Activated CD8-positive, alpha-beta memory T cell treated with anti-CD3 and anti-CD28 coated beads, Interleukin-2, amount 50 U/mL, for 24 hours (primary cell): ENCODE data around the gene CRYBG2.
"Not testable (repeated sequence)": the region's sequence is repeated elsewhere in the genome, so short reads cannot be mapped to it uniquely, and the experiment has no call there.

ENCODE experiments used
- DNase-seq: peaks from one replicate; pipeline ENCODE4 v3.0.0-alpha.2; 2020; ENCODE audit errors: extremely low read depth

The CRYBG2 gene

DNA sequence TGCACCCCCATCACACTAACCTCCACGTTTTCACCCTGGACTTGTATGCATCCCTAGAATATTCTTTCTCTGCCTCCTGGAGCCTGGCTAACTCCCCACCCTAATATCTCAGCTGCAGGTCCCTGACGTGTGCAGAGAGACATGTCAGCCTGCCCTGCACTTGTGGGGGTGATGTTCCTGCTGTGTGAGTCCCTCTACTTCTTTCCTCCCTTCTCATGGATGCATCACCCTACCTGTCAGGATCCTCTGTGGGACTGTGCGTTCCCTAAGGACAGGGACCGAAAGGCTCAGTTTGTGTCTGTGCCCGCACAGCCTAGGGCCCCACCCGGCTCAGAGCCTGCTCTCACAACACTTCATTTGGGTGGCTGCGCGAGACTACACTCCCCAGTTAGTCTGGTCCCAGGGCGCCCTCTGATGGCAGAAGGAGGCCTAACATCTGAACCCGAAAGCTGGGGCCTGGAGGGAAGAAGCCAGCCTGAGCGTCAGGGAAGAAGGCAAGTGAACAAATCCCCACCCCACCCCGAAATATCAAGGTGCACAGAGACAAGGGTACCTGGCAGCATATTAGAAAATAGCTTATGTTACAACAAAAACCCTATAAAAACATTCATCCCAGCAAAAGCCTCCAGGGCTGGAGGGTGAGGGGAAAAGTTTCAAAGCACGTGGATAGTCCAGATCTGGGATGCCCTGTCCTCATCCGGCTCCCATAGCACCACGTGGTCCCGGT is 32.5 kb downstream of the CRYBG2 start:
- DNase-seq, result peak; percentile 94

DNA sequence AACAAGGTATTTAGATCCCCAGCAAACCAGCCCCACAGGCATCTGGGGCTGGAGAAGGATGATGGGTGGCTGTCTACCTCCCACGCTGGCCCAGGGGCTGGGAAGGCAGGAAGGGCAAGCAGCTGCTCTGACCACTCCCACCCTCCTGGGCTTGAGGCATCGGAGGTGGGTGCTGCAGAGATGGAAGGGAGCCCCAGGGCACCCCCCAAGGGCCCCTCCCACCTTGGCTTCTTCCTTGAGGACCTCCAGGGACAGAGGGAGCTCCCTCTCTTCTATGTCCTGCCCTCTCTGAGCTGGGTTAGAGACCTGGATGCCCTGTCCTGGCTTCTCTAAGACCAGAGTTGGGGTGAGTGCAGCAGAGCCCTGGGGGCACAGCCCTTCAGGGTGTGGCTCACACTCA is 33.0 kb downstream of the CRYBG2 start:
- no peak for DNase-seq

DNA sequence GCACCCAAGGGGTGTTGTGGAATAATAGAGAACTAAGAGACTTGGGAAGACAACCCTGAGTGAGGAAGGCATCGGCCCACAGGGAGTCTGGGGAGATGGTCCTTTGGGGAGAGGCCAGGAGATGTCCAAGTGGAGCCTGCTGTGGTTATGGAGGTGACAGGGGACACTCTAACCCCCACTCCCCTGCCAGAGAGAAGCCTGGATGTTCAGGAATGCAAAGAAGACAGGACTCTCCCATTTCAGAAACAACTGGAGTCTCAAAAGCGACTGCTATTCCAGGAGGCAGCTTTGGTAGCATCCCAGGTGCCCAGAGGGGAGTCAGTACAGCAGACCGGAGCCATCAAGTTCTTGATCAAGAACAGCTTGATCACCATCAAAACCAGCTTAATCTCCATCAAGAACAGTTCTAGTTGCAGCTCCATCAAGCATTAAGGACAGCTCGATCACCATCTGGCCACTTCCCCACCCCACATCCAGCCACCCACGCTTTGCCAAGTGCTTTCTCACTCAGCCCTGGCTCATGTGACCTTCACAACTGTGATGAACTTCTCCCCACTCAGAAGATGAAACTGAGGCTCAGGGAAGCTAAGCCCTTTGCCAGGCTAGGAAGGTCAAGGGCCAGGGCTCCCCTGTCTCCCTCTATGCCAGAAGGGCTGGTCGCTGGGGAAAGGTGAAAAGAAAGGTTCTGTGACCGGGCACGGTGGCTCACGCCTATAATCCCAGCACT is 35.4 kb downstream of the CRYBG2 start:
- DNase-seq, result no peak

DNA sequence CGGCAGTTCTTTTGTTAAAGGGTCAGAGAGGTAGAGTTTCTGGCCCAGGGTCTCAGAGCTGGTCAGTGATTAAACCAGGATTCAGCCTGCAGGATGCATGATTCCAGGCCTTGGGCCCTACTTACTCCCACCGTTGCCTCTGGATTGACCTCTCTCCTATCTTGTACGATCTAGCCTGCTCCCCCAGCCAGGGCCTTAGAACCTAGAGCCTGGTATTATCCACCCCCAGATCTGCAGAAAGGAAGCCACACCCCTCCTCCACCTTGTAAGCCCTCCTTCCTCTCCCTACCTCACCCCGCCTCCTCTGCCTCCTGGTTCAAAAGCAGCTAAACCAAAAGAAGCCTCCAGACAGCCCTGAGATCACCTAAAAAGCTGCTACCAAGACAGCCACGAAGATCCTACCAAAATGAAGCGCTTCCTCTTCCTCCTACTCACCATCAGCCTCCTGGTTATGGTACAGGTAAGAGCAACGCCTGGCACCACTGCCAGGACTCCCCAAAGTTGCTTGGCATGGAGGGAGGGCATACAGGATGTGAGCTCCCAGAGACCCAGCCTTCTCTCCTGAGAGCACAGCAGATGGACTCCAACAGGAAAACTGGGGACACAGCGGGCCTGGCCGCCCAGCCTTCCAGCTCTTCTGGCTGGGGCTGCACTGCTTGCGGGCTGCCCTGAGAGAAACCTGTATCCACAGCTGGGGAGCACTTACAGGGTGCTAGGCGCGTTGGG is 36.2 kb downstream of the CRYBG2 start, which contains the start of gene CD52:
CD52 (plus strand) TSS at position 347 of the 726 bp plus-strand sequence; CDS start at position 407, 60 bp downstream.
- no peak for DNase-seq

DNA sequence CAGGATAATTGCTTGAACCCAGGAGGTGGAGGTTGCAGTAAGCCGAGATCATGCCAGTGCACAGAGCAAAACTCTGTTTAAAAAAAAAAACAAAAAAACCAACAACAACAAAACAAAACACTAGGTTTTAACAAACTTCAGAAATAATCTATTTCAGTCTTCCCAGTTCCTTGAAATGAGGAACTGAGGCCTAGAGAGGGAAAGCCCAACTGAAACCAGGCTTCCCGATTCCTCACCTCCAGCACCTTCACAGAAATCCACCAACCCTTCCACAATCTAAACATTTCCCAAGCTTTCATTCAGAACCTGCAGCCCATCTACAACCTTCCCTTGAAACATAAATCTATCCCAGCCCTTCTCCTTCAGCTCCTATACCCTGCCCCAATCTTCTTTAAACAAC is 36.8 kb downstream of the CRYBG2 start:
- no peak for DNase-seq

DNA sequence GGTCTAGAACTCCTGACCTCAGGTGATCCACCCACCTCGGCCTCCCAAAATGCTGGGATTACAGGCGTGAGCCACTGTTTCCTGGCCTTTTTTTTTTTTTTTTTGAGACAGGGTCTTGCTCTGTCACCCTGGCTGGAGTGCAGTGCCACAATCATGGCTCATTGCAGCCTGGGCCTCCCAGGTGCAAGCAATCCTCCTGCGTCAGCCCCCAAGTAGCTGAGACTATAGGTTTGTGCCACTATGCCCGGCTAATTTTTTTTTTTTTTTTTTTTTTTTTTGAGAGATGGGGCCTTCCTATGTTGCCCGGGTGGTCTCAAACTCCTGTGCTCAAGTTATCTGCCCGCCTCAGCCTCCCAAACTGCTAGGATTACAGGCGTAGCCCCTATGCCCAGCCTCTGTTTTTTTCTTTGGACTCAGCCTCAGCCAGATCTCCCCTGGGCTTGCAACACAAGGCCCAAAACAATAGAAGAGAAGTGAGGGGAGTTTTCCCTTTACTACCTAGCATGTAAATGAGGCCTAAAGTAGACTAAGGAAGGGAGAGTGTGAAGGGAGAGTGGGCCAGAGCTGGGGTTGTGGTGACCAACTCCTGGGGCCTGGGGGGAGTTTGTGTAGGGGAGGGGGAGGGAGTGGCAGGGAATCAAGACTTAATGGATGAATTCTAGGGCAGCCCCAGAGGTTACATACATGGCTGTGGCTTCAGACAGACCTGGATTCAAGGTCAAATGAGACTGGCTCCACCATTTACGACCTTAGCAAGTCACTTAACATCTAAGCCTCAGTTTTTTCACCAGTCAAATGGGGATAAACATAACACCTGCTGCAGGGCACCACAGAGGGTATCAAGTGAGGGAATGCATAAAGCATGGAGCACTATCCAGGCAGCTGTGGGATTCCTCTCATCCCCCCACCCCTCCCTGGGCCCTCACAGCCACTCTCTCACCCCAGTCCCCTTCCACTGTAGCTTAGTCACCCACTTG is 37.8 kb downstream of the CRYBG2 start:
- DNase-seq, result no peak

DNA sequence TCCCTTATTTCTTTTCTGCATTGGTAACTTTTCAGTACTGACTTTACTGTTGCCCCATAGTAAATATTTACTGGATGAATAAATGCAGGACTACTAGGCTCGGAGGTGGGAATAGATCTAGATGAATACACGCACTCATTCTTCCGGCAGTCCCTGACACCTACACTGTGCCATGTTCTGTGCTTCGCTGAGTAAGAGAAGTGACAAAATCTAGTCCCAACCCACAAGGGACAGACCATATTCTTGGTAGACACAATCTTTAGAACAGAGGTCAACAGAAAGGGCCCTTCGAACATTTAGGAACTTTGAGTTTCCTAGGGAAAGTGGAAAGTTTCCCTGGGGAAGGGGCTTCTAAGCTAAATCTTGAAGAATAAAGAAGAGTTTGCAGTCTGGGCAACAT is 39.4 kb downstream of the CRYBG2 start:
- no peak for DNase-seq

DNA sequence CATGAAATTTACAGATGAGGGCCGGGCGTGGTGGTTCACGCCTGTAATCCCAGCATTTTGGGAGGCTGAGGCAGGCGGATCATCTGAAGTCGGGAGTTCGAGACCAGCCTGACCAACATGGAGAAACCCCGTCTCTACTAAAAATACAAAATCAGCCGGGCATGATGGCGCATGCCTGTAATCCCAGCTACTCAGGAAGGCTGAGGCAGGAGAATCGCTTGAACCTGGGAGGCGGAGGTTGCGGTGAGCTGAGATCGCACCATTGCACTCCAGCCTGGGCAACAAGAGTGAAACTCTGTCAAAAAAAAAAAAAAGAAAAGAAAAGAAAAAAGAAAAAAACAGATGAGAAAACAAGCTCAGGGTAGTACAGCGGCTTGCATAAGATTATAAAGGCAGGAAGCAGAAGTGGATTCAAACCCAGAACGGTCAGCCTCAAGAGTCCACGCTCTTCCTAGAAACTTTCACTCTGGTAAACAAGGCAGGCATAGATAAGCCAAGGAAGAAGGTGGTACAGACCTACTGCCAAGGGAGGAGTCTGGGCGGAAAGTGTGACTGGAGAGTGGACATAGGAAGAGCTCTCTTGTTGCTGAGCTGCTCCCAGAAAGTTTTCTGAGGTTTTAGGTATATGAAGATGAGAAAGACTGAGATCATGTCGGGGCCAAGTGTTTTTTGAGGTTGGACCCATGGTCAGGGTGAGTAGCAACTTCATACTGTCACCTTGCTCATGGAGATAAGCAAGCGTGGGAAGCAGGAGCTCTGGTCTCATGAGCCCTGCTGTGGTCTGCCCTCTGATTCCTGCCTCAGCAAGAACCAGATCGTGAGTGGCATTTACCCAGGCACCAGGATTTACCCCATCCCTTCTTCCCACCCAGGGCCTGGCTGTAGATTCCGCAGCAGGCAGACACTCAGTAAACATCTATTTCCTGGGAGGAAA is 45.7 kb downstream of the CRYBG2 start:
- not testable (repeated sequence) for DNase-seq

DNA sequence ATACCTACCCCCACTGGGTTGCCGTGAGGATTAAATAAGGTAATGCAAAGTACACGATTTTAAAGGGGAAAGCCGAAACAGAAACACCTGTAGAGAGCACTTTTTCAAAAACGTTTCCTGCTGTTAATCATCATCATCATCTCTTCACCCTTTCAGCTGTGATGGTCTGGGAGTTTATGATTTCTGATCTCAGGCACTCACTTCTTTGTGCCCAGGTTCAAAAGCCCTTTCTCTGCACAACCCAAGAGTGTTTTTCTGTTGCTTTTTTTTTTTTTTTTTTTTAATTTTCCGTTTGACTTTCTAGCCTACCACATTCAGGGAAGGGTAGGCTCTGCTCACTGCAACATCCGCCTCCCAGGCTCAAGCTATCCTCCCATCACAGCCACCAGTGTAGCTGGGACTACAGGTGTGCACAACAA is 46.6 kb downstream of the CRYBG2 start:
- no peak for DNase-seq

DNA sequence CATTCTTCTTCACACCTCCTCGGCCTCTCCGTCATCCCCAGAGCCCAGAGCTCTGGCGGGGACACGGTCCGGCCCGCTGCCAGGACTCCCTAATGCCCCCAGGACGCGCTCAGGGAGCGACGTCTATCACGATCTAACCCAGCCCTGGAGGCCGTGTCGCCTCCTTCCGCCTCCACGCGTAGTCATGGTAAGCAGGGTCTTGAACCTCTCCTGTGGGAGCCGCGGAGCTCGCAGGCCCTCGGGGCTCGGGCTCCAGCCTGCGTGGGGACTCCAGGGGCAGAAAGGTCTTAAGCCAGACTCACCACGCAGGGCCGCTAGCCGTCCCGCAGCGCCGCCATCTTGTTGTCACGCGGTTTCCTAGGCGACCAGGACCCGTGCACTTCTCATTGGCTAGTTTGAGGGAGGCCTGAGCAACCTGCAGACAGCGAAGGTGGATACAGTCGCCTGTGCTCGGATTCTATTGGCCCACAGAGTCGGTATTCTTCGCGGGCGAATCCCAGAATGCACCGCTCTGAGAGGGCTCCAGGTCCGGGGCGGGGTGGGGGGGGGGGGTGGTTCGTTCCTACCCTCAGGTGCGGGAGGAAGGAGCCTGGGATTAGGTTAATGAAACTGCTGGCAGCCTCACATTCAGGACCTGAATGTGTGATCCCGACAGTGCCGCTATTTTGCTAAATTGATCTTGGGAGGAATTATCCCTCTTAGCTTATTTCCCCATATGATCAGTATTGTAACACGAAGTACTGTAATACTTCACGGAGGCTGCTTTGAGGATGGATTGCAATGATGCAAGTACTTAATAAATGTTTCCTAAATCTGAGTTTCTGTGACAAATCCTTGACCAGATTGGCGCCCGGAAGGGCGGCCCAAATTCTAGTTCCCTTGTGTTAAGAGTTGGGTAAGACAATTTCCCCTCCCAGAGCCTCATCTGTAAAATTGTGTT is 47.4 kb downstream of the CRYBG2 start, which contains the start of gene UBXN11:
UBXN11 (minus strand) TSS at position 347 of the 940 bp plus-strand sequence. CDS start 3,753 bp downstream, outside the sequence.
- DNase-seq, result peak; percentile 90

DNA sequence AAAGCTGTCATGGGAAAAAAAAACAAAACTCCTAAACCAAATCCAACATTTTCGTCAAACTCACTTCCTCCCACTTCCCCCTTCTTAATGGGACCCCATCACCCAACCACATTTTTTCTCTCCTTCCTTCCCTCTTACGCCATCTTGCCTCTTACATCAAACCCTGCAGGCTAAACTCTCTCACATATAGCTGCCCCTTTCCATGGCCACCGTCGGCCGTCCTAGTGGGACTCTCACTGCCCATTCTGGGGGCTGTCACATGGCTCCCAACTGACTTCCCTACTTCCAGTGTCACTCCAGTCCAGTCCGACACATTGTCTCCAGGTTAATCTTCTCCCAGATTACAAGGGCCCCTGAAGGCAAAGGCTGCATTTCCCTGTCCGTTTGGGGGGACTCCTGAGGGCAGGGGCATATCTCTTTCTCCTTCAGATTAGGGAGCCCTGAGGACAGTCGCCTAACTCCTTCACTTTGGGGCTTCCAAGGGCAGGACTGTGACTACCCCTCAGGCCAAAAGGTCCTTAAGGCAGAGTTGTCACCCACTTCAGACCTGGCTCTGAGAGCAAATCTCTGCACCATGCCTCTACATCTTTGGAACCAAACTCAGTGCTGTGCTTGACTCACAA is 48.2 kb downstream of the CRYBG2 start:
- DNase-seq, result no peak

DNA sequence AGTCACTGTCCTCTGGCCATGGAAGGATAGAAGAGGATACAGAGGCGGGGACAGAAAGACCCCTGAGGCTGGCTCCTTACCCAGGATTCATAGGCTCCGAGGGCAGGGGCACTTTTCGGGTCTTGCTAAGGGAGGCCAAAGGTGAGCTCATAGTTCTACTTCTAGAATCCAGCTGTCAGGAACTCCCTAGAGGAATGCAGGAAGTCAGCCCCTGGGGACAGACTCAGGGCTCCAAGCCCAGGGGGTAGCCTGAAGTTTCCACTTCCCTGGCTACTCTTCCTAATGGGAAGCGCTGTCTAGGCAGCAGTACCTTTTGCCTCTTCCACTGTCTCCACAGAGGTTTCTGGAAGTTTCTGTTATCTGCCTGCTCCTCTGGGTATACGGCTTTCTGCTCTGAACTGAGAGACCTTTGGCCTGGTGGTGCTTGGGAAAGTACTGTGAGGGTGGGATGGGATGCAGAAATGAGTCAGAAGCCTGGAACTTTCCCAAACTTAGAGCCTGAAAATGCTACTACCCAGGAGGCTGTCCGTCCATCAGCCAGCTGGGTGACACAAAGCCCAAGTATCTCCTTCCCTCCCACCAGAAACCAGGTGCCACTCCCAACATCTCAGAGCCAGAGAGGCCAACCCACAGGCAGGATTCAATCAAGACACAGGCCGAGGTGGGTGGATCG is 51.1 kb downstream of the CRYBG2 start:
- no peak for DNase-seq

DNA sequence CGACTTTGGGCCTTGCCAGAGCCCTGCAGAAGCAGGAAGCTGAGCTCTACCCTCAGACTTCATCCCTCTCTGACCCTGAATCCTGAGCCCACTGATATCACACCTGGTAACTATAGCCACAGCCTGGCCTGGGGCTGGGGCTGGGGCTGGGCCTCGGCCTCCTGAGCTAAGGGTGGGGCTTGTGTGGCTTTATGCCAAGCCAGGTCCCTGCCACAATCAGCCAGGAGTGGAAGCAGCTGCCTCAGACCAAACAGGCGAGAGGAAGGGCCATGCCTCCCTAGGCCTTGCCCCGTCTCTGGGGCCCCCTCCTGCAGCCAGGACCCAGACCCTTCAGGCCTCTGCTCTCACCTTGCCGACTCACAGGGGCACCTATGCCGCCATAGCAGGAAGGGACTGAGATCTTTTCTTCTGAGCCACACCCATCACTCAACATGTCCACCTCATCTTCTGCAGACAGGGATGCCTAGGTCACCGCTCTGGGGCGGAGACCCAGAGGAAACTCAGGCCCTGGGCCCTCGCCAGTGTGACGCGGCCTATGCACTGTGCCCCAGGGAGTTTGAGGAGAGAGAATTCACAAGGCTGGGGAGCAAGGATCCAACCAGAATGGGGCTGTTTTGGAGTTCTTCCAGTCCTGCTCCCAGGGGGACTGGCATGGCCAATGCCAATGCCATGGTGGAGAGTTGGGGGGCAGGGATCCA is 53.2 kb downstream of the CRYBG2 start:
- DNase-seq, result no peak

DNA sequence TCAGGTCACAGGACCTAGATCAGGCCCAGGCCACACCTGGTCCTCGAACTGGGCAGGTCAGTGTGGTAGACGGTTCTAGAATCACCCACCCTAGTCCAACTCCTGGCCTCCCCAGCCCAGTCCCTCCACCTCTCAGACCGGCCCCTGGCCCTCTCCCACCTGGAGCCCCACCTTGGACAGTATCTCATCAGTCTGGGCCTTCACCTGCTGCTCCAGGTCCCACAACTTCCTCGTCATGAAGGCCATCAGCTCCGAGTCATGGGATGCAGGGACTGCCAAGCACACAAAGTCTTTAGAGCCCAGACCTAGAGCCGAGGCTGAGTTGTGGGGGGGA is 56.2 kb downstream of the CRYBG2 start:
- no peak for DNase-seq

DNA sequence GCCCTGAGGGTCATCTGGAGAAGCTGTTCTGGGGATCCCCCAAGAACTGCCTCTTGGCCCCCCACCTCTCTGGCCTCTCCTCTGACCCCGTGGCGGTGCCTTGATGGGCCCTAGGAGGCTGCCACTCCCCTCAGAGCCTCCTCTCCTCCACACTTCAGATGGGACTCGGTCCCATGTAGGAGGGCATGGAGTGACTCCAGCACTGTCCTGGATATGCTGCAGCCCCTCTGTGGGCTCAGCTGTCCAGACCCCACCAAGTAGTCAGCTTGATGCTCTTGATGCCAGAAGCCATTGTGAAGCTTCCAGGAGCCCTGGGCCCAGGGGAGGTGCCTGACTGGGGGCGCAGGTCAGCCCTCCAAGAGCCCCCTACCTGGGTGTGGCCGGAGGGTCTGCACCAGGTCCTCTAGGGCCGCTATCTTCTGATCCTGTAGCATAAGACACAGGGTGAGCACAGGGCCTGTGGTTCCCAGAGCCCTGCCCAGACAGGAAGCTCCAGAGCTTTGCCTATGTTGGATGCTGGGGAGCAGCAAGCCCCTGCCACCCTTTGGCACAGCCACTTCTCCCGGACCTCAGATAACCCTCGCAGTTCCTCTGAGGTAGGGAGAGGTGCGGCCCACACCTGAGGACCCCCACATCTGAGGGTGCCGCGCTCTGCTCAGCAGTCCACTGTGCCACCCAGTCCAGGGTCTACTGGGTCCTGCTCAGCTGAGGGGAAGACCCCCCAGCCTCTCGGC is 56.7 kb downstream of the CRYBG2 start:
- no peak for DNase-seq

DNA sequence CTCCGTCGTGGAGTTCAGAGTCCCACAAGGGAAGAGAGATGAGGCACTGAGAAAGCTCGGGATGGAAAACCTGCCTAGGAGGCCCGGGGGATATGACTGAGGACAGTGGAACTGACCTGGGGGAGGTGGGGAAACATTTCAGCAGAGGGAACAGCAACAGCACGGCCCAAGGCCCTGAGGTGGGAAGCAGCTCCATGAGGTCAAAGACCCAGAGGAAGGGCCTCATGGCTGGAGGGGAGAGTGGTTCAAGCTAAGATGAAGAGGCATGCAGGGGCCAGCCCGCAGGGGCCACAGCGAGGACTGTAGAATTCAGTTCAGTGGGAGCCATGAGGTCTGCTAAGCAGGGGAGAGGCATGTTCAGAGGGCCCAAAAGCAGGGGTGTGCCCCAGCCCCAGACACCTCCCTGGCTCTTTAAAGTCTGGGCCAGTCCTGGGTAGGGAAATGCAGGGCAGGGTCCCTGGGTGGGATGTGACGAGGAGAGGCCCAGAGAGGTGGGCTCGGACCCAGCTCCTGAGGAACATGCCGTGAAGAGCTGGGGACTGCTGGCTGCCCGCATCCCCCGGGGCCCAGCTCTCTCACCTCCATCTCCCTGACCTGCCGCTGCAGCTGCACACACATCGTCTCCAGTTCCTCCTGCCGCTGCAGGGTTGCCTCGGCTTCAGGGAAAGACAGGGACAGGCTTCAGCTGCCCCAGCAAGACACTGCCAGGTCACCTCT is 57.4 kb downstream of the CRYBG2 start:
- no peak for DNase-seq
